Left kidney (tissue), 2 donors: ENCODE results near the gene MTG2. TPM values are rescaled to one million over a fixed set of nuclear protein-coding genes. Genes with fewer than 3 reads are reported as not detected.

Experiments used
- DNase-seq: peaks from one replicate; pipeline ENCODE4 v3.0.0-alpha.2; 2013
- polyA plus RNA-seq: library from polyadenylated mRNA; unstranded; fragments of 120-200 nt; gene quantifications from one replicate; pipeline ENCODE4 v1.2.1, GENCODE V29; 2013; ENCODE audit not compliant: insufficient read length

The MTG2 gene
- polyA plus RNA-seq, 1 donor = 38.3 TPM

DNA sequence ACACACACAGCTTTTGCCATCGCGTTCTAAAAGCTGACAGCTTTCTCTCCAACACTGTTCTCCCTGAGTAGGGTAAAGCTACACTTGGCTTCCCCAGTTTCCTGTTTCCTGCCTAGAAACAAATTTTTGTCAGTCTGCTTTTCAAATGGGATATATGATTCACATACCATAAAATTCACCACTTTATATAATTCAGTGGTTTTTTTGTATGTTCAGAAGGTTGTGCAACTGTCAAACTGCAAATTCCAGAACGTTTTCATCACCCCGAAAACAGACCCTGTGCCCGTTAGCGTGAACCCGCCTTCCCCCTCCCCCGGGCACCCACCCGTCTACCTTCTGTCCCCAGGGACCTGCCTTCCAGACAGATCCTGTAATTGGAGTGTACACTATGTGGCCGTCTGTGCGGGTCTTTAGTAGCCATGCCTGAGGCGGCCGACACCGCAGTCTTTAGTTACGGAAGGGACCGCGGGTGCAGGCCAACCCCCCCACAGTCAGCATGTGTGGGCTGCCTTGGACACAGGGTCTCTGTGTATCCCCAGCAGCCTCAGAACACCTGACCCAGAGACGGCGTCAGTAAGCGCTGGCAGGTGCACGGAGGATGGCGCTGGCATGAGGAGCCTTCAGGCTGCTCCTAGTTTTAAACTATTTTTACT, 20.7 kb downstream of the MTG2 start:
- DNase-seq = no peak

GRCh38 chr20:62205618-62206387, 23.0 kb downstream of the MTG2 start:
- no peak for DNase-seq

- no peak for DNase-seq
Observed at GRCh38 chr20:62206388-62206775, 23.6 kb downstream of the MTG2 start.

DNA sequence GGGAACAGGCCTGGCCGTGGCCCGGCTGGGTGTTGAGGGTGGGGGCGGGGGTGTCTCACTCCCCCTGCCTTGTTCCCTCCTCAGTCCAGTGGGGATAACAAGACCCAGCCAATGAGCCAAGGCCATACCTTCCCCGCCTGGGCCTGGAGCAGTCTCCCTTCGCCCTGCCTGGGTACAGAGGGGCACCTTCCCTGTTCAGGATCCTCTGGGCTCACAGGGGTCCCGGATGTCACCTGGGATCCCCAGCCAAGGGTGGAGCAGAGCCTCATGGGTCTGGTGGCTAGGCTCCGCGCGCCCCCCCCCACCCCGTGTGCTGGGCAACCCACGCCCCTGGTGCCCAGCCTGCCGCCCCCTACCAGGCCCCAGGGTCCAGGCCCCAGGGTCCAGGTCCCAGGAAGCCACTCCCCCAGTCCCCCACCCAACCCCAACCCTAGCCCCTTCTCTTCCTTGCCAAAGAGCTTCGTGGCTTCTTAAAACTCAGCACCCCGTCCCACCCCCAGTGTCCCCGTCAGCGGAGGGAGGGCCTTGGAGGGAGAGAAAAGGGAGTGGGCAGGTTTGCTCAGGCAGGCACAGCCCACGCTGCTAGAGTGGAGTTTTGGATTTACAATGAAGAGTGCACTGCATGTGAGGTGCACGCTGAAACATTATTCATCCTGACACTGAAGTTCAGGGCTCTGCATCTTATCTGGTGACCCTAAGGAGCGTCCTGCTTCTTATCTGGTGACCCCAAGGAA, 25.4 kb downstream of the MTG2 start:
- no peak for DNase-seq

DNA sequence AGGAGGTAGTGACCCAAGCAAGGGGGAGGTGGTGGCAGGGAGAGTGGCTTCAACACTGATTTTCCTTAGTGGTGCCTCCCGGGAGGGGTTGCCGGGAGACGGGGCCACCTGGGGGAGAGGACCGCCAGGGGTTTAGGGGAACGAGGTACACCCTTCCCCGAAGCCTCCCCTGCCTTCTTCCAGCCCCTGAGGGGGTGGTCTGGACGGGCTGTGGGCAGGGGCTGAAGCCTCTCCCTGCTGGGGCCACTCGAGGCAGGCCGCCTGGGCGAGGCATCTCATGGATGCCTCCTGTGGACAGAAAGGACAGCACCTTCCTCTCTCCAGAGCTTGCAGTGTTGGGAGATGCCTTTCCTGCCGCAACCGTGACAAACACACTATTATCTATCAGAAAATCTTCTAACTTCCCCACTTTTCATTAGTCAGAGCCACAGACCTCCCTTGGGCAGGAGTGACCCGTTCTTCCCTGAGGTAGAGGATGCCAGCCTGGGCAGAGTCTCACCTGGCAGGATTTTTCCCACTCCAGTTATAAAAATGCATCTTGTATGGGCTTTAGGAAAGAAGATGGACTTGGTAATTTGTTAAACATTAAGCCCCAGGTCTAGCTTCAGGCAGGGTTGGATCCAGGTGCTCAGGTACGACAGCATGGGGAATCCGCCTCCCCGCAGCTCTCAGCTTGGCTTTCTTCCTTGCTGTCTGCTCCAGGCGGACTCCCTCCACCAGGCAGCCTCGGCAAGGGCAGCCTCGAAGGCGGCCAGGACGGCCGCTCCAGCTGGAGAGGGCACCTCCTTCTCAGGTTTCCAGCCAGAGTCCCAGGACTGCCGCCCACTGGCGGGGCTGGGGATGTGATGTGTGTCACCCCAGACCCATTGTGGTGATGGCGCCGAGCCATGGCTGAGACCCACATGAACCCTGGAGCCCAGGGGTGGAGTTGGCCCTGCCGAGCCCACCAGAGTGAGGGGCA, 26.2 kb downstream of the MTG2 start:
- no peak for DNase-seq

- no peak for DNase-seq
Observed at GRCh38 chr20:62209850-62210495, 27.1 kb downstream of the MTG2 start.

GRCh38 chr20:62210496-62210855, 27.6 kb downstream of the MTG2 start:
- no peak for DNase-seq

GRCh38 chr20:62211216-62211615, 28.4 kb downstream of the MTG2 start:
- DNase-seq = no peak

- DNase-seq = no peak
Observed at GRCh38 chr20:62211769-62212288, 29.0 kb downstream of the MTG2 start.

GRCh38 chr20:62212299-62212698, 29.5 kb downstream of the MTG2 start:
- DNase-seq = no peak

- no peak for DNase-seq
Observed at GRCh38 chr20:62214067-62214466, 31.2 kb downstream of the MTG2 start.

GRCh38 chr20:62215020-62215990, 32.5 kb downstream of the MTG2 start:
- no peak for DNase-seq

GRCh38 chr20:62215991-62216635, 33.3 kb downstream of the MTG2 start:
- DNase-seq = no peak

GRCh38 chr20:62216636-62217566, 34.1 kb downstream of the MTG2 start:
- no peak for DNase-seq

DNA sequence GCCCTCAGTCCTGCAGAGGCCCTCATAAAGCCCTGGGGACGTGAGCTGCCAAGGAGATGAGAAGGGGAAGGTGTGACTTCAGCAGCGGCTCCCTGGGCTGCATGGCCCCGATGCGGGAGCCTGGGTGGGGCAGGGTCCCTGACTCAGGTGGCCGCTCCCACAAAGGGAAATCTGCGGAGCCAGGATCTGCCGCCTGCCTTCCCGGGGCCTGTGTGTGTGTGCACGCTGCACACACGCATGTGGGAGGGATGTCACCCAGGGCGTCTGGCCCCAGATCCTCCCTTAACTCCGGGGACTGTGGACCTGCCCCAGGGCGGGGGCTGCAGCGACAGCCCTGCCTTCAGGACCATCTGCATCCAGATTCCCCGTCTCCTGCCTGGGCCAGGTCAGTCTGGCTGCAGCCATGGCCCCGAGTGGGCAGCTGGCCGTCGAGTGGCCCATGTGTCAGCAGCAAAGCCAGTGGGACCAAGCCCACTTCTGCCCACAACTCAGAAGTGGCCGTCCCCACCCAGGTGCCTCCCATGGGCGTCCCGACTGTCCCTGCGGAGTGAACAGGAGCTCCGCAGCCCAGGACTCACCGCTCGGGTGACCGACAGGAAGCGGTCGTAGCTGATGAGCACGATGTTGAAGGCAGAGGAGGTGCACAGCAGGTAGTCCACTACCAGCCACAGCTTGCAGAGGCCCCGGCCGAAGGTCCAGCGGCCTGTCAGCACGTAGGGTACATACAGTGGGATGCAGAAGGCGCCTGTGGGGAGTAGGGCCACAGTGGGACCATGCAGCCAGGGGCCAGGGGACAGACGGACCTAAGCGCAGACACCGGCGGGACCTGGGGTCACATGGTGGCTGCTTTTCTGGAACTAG, 35.3 kb downstream of the MTG2 start:
- DNase-seq = no peak

DNA sequence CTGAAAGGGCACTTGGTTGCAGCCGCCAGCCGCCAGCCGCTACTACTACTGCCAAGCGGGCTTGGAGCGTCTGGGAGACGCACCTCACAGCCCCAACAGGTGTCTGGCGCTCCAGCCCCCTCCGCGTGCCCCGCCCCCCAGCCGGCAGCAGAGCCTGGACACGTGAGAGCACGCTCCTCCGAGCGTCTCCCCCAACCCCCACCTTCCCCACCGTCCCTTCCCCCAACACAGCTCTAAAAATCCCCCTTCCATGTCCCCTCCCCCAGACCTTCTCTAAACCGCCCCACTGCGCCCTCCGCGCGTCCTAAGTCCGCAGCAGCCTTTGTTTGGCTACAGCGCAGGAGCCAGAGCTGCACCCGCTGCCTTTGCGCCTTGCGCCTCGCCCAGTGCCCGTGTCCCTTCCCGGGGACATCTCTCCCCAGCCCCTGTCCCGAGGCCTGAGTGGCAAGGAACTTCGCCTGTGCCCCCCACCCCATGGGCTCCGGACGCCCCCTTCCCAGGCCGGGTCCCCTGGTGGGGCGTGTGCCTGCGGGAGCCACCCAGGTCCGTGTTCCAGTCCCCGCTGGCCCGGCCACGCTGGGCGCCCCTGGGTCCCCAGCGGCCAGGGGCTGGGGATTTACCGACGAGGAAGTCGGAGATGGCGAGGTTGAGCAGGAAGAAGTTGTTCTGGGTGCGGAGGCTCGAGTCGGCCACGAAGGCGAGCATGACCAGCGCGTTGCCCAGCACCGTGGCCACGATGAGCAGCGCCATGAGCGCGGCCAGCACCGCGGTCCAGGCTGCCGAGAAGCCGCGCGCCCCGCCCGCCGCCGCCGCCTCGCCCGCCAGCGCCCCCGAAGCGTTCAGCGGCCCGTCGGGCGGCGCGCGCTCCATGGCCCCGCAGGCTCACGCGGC, 36.5 kb downstream of the MTG2 start:
- no peak for DNase-seq
